ENCODE data around the gene ZCCHC3. TPM values are rescaled to one million over a fixed set of nuclear protein-coding genes. Genes with fewer than 3 reads are reported as not detected.

ZCCHC3 gene
- total RNA-seq, 1 experiment from 2014 or later, result 43.6 TPM

- TF ChIP-seq ZNF425 (CRISPR knock-in tag; conservative IDR thresholded peaks at IDR 0.05) (no peak), FOXP4 (CRISPR knock-in tag; IDR thresholded peaks at IDR 0.05) (no peak)
These were observed 1.5 kb downstream of the ZCCHC3 start (continued) for GRCh38 chr20:298776-299391.

GRCh38 chr20:300345-300990 is 3.1 kb downstream of the ZCCHC3 start:
- CTCF ChIA-PET, result interaction anchor here (0.8 to 6.5 kb wide), 8 partner anchors 9 to 131 kb away, joined by 3 to 55 read pairs (median 8); partner anchors contain the start of gene SOX12

More at GRCh38 chr20:300345-300990, 3.1 kb downstream of the ZCCHC3 start:
- no peak for DNase-seq (ENCODE audit: low spot score)
- H3K36me3 Mint-ChIP-seq, result peaks cover 23% of the 10 kb centered on the region
- peaks cover 26% of the 10 kb centered on the region for H3K27me3 Mint-ChIP-seq (ENCODE audit: low read depth)
- peaks cover 13% of the 10 kb centered on the region for H3K9me3 Mint-ChIP-seq
- H3K4me1 Mint-ChIP-seq, result peaks cover 62% of the 10 kb centered on the region
- TF ChIP-seq TEAD1 (CRISPR knock-in tag; IDR thresholded peaks at IDR 0.05) (no peak; the same call in 1 of the 2 replicates), TEAD4 (CRISPR knock-in tag; IDR thresholded peaks at IDR 0.05) (no peak), NFYB (CRISPR knock-in tag; conservative IDR thresholded peaks at IDR 0.05; ENCODE audit: low read depth) (no peak), ZNF263 (CRISPR knock-in tag; IDR thresholded peaks at IDR 0.05; ENCODE audit: low read depth) (no peak), E2F5 (CRISPR knock-in tag; IDR thresholded peaks at IDR 0.05) (no peak), CDX4 (CRISPR knock-in tag; IDR thresholded peaks at IDR 0.05; ENCODE audit: borderline replicate concordance) (no peak), CREB1 (CRISPR knock-in tag; IDR thresholded peaks at IDR 0.05) (no peak), ETV6 (CRISPR knock-in tag; IDR thresholded peaks at IDR 0.05) (0 out of 2 replicates have a peak, but pooled peaks have one; percentile 58), KAT7 (CRISPR knock-in tag; IDR thresholded peaks at IDR 0.05; ENCODE audit: borderline replicate concordance) (no peak), ZNF416 (CRISPR knock-in tag; IDR thresholded peaks at IDR 0.05) (no peak), ZNF532 (CRISPR knock-in tag; IDR thresholded peaks at IDR 0.05; ENCODE audit: borderline replicate concordance) (no peak), FOXK1 (CRISPR knock-in tag; IDR thresholded peaks at IDR 0.05) (peak; percentile 69; the same call in 1 of the 2 replicates), MLX (CRISPR knock-in tag; IDR thresholded peaks at IDR 0.05) (no peak), HMGA2 (CRISPR knock-in tag; IDR thresholded peaks at IDR 0.05) (no peak), GABPB1 (CRISPR knock-in tag; IDR thresholded peaks at IDR 0.05) (no peak), FOXP4 (CRISPR knock-in tag; IDR thresholded peaks at IDR 0.05) (peak; percentile 69; the same call in 1 of the 2 replicates), E2F1 (CRISPR knock-in tag; IDR thresholded peaks at IDR 0.05) (no peak), ZNF138 (CRISPR knock-in tag; conservative IDR thresholded peaks at IDR 0.05) (no peak), ZNF121 (CRISPR knock-in tag; IDR thresholded peaks at IDR 0.05) (no peak)
- peak overlapping the region; percentile 100 for H3K4me3 Mint-ChIP-seq
- POLR2A ChIA-PET, result interaction anchor here (0.8 to 6.3 kb wide), 5 partner anchors 9 to 34 kb away, joined by 3 to 110 read pairs (median 4); partner anchors contain the start of gene SOX12
- ATAC-seq, result peak; percentile 6
- peak overlapping the region; percentile 99 for H3K27ac Mint-ChIP-seq

Data from WTC11 (cell line).